ENCODE results near the gene CD164L2. TPM values are rescaled to one million over a fixed set of nuclear protein-coding genes. Genes with fewer than 3 reads are reported as not detected.

CD164L2 gene
- total RNA-seq, 1 donor from 2014 or later, result 6.8 TPM

DNA sequence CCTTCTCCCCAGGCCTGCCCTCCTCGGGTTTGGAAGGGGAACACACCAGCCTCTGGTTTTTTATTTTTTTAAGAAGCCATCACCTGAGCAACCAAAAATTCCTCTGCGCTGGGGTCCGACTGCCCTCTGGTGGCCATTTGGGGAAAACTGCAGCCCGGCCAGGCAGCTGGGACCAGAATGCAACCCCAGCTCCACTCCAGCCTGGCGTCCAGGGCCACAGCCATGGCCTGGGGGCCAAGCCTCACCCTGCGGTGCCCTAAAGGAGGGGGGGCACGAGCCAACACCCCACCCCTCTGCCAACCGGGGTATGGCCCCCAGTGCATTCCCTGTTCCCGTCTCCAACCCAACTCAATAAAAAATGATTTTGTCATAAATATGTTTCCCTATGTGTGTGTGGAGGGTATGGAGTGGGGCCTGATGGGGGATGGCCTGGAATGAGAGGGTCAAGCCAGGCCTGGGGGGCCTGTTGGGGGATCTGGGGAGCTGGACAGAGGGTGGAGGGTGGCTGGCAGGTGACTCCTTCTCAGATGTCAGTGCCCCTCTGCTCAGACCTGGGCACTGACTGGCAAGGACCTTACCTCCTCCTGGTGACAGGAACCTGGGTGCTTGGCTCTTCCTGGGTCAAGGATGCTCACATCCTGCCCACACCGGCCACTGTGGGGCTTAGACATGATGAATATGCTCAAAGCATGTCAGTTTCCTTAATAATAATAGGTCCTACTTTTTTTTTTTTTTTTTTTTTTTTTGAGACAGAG, 12.5 kb upstream of the CD164L2 start:
- DNase-seq (peak; percentile 79), ATAC-seq (peak; percentile 53)
- H3K4me3 ChIP-seq, result no peak overlapping the region
- TF ChIP-seq, protein P1, sequence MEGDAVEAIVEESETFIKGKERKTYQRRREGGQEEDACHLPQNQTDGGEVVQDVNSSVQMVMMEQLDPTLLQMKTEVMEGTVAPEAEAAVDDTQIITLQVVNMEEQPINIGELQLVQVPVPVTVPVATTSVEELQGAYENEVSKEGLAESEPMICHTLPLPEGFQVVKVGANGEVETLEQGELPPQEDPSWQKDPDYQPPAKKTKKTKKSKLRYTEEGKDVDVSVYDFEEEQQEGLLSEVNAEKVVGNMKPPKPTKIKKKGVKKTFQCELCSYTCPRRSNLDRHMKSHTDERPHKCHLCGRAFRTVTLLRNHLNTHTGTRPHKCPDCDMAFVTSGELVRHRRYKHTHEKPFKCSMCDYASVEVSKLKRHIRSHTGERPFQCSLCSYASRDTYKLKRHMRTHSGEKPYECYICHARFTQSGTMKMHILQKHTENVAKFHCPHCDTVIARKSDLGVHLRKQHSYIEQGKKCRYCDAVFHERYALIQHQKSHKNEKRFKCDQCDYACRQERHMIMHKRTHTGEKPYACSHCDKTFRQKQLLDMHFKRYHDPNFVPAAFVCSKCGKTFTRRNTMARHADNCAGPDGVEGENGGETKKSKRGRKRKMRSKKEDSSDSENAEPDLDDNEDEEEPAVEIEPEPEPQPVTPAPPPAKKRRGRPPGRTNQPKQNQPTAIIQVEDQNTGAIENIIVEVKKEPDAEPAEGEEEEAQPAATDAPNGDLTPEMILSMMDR (IDR thresholded peaks at IDR 0.05), result peak; percentile 98
- peaks cover 37% of the 10 kb centered on the region for H3K4me1 ChIP-seq
- H3K36me3 ChIP-seq, result no peaks in the 10 kb centered on the region
- H3K9me3 ChIP-seq, result no peaks in the 10 kb centered on the region
- intact Hi-C loops (cut with DNase I), result loop anchor here (10.0 kb wide), 1 partner anchor 91 kb away; no protein-coding TSS in a partner anchor
- no peaks in the 10 kb centered on the region for H3K27me3 ChIP-seq (ENCODE audit: low read depth)
- no peak overlapping the region for H3K27ac ChIP-seq

DNA sequence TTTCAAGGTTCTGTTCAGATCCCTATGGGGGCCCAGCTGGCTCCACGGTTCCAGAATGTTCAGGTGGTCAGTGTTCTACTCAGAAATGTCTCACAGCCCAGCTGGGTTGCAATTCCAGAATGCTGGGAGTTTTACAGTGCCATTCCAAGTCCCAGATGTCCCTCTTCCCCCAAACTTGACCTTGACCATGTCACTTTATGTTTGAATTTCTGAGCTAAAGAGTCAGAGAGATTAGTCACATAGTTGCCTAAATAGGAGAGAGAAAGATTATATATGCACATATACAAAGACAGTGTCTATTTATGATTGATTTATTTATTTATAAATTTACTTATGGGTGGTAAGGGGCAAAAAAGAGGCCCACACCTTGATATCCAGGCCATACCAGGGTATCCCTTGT, 11.8 kb upstream of the CD164L2 start:
- Histone ChIP-seq H3K4me1 (peaks cover 36% of the 10 kb centered on the region), H3K9me3 (no peaks in the 10 kb centered on the region), H3K27ac (no peak overlapping the region), H3K36me3 (no peaks in the 10 kb centered on the region), H3K27me3 (ENCODE audit: low read depth) (no peaks in the 10 kb centered on the region), H3K4me3 (no peak overlapping the region)
- DNase-seq, result no peak
- no peak for ATAC-seq
- TF ChIP-seq, protein P1 (IDR thresholded peaks at IDR 0.05), result no peak
- intact Hi-C loops (cut with DNase I), result loop anchor here (10.0 kb wide), 1 partner anchor 90 kb away; no protein-coding TSS in a partner anchor

DNA sequence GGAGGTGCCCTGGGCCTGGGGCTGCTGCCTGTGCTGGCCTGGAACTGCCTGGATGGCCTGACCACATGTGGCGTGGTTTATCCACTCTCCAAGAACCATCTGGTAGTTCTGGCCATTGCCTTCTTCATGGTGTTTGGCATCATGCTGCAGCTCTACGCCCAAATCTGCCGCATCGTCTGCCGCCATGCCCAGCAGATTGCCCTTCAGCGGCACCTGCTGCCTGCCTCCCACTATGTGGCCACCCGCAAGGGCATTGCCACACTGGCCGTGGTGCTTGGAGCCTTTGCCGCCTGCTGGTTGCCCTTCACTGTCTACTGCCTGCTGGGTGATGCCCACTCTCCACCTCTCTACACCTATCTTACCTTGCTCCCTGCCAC, 11.1 kb upstream of the CD164L2 start:
- TF ChIP-seq, protein P1 (IDR thresholded peaks at IDR 0.05), result no peak
- intact Hi-C loops (cut with DNase I), result loop anchor here (10.0 kb wide), 1 partner anchor 89 kb away; no protein-coding TSS in a partner anchor
- peaks cover 41% of the 10 kb centered on the region for H3K4me1 ChIP-seq
- no peaks in the 10 kb centered on the region for H3K36me3 ChIP-seq
- H3K4me3 ChIP-seq, result no peak overlapping the region
- no peaks in the 10 kb centered on the region for H3K9me3 ChIP-seq
- ATAC-seq (no peak), DNase-seq (no peak)
- H3K27me3 ChIP-seq (ENCODE audit: low read depth), result no peaks in the 10 kb centered on the region
- no peak overlapping the region for H3K27ac ChIP-seq

DNA sequence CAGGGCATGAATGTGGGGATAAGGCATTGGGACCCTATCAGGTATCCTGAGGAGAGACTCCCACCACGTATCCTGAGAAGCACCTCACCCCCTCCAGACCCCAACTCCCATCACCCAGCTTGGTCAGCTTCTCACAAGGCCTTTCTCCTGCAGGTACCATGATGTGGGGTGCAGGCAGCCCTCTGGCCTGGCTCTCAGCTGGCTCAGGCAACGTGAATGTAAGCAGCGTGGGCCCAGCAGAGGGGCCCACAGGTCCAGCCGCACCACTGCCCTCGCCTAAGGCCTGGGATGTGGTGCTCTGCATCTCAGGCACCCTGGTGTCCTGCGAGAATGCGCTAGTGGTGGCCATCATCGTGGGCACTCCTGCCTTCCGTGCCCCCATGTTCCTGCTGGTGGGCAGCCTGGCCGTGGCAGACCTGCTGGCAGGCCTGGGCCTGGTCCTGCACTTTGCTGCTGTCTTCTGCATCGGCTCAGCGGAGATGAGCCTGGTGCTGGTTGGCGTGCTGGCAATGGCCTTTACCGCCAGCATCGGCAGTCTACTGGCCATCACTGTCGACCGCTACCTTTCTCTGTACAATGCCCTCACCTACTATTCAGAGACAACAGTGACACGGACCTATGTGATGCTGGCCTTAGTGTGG, 10.6 kb upstream of the CD164L2 start:
- ATAC-seq, result no peak
- intact Hi-C loops (cut with DNase I), result loop anchor here (10.0 kb wide), 1 partner anchor 89 kb away; no protein-coding TSS in a partner anchor
- no peaks in the 10 kb centered on the region for H3K36me3 ChIP-seq
- TF ChIP-seq, protein P1 (IDR thresholded peaks at IDR 0.05), result no peak
- no peaks in the 10 kb centered on the region for H3K27me3 ChIP-seq (ENCODE audit: low read depth)
- no peaks in the 10 kb centered on the region for H3K9me3 ChIP-seq
- H3K4me3 ChIP-seq, result no peak overlapping the region
- DNase-seq, result no peak
- H3K4me1 ChIP-seq, result peaks cover 41% of the 10 kb centered on the region
- no peak overlapping the region for H3K27ac ChIP-seq

DNA sequence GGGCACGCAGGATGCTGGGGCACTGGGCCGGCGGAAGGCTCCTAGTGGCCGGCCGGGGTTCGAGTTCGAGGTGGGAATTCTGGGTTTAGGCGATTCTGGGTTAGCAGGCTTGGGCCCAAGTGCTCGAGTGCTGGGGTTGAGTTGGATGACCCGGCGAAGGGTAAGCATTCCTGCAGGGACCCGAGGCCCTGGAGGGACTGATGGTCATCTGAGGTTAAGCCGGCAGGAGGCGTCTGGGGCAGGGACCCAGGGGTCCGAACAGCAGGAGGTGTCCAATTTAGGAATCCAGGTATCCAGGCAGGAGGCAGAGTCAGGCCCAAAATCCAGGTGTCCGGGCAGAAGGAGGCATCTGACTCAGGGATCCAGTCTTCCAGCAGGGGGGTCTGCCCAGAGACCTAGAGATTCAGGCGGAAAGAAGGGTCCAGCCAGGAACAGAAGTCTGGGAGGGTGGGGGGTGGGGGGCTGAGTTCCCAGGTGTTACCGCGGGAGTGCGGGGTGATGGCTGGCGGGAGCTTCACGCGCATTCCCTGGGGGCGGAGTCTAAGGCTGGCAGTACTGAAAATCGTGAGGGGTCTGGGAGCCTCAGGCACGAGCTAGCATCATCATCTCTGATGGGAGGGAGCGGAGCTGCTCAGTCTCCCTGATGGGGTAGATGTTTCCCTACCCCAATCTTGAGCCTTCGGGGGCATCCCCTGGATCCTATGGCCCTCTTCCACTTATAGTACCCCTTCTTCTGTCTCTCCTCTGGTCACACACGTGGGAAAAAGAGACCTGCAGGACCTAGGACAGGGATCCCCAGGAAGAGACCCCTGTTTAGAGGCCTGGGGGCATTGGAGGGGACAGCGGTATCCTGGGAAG, 9.9 kb upstream of the CD164L2 start:
- ATAC-seq, result no peak
- peak overlapping the region; percentile 52 for H3K4me3 ChIP-seq
- DNase-seq, result no peak

More for the DNA sequence above, 9.9 kb upstream of the CD164L2 start:
- H3K27me3 ChIP-seq (ENCODE audit: low read depth), result no peaks in the 10 kb centered on the region
- peaks cover 37% of the 10 kb centered on the region for H3K4me1 ChIP-seq
- TF ChIP-seq, protein P1 (IDR thresholded peaks at IDR 0.05), result no peak
- intact Hi-C loops (cut with DNase I), result loop anchor here (10.0 kb wide), 1 partner anchor 88 kb away; no protein-coding TSS in a partner anchor
- H3K27ac ChIP-seq, result peak overlapping the region; percentile 27
- H3K36me3 ChIP-seq, result no peaks in the 10 kb centered on the region
- H3K9me3 ChIP-seq, result no peaks in the 10 kb centered on the region

Data from lower lobe of right lung (tissue), 2 donors.